Prostate gland (tissue), 2 donors: ENCODE data around the gene FBRSL1. TPM values are rescaled to one million over a fixed set of nuclear protein-coding genes. Genes with fewer than 3 reads are reported as not detected.
"Not testable (repeated sequence)": the region's sequence is repeated elsewhere in the genome, so short reads cannot be mapped to it uniquely, and the experiment has no call there.

Source experiments
- DNase-seq: peaks from one replicate; pipeline ENCODE4 v3.0.0-alpha.2; 2019; ENCODE audit warnings: low spot score
- H3K27ac ChIP-seq, 2 donors: fragments of 200-600 bp; sonication (generic); 2 replicates each; pipeline ENCODE4 v1.5.1; 2017 to 2019
- H3K27me3 ChIP-seq: fragments of 200-600 bp; sonication (generic); replicated peaks from 2 replicates; pipeline ENCODE4 v1.5.1; 2019; ENCODE audit not compliant: insufficient read depth
- H3K36me3 ChIP-seq, 2 donors: fragments of 200-600 bp; sonication (generic); 1 replicate in 1 of 2; 2 replicates in 1 of 2; pipeline versions ENCODE4 v1.5.1 to v1.8.1; 2017 to 2019
- H3K4me1 ChIP-seq: fragments of 200-600 bp; sonication (generic); replicated peaks from 2 replicates; pipeline ENCODE4 v1.5.1; 2019
- H3K4me3 ChIP-seq, 2 donors: fragments of 200-600 bp; sonication (generic); 2 replicates each; pipeline ENCODE4 v1.5.1; 2017 to 2019
- H3K9me3 ChIP-seq: fragments of 200-600 bp; sonication (generic); 2 replicates; pipeline ENCODE4 v1.5.1; 2017
- CTCF ChIP-seq, 4 experiments: fragments of 200-600 bp in 2 of 4; fragments of 450-650 bp in 2 of 4; sonication (generic) in 2 of 4; IDR thresholded peaks; 1 replicate in 3 of 4; 2 replicates in 1 of 4; pipeline ENCODE4 v1.5.1; 2016 to 2019; ENCODE audit warnings: antibody characterized with exemption in 4 of 4, mild to moderate bottlenecking in 2 of 4, moderate library complexity in 2 of 4
- POLR2A ChIP-seq: fragments of 450-650 bp; IDR thresholded peaks from one replicate; pipeline ENCODE4 v1.6.1; 2016; ENCODE audit warnings: antibody characterized with exemption, mild to moderate bottlenecking
- POLR2AphosphoS5 ChIP-seq: sonication (generic); formaldehyde crosslinking; IDR thresholded peaks from one replicate; pipeline ENCODE4 v1.6.1; 2017; ENCODE audit warnings: antibody characterized with exemption
- WGBS: methylation state at CpG from one replicate; pipeline ENCODE4 v1.1.5; 2018; 5-methylcytosine and 5-hydroxymethylcytosine counted together
- intact Hi-C: fragments of 100-400 bp; cut with DNase I; formaldehyde crosslinking; loops from one replicate; pipeline ENCODE4 v1.14.2; 2022
- total RNA-seq, 2 donors: library from RNA; depleted of rRNA; stranded (reverse); fragments of >200 nt; gene quantifications; one replicate each; pipeline ENCODE4 v1.1.0, GENCODE V29; 2016

Gene FBRSL1
- total RNA-seq = 10 to 100 TPM; 34.2 to 69.2 TPM

DNA sequence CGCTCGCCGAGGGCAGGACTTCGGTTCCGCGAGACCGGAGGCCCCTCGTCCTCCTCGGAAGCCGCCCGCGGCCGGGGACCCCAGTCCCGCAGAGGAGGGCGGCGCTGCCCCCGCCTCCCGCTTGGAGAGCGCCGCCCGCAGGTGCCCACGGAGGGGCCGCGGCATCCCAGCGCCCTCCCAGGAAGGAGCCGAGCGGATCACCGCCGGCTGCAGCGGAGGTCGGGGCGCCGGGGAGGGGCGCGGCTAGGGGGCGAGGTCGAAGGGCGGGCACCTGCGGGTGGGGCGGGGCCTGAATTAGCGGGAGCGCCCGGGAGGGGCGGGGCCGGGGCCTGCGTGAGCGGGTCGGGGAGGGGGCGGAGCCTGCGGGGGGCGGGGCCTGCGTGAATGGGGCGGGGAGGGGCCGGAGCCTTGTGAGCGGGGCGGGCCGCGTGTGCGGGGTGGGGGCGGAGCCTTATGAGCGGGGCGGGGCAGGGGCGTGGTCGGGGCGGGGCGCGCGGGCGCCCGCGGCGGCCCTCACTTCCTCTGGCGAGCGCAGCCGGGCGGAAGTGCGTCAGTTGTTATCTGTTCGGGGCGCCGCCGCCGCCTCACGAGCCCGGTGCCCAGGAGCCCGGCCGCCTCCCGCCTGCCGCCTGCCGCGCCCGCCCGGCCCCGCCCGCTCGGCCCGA, at the start of gene FBRSL1:
FBRSL1 (plus strand) TSS at position 550 of the 665 bp plus-strand sequence.
- H3K27ac ChIP-seq = peak within 1 kb of the TSS; percentile 76 to 85
- H3K4me3 ChIP-seq = peak within 1 kb of the TSS; percentile 62 to 78
- peaks cover 26% of the 10 kb centered on the region for H3K4me1 ChIP-seq
- H3K27me3 ChIP-seq = no peaks in the 10 kb centered on the region
- TF ChIP-seq CTCF (IDR thresholded peaks at IDR 0.05) (no peak), POLR2AphosphoS5 (peak; percentile 51), POLR2A (peak; percentile 9)
- H3K9me3 ChIP-seq = no peaks in the 10 kb centered on the region
- intact Hi-C loops = no loop called here
- no peaks in the 10 kb centered on the region for H3K36me3 ChIP-seq
- DNase-seq = peak; percentile 89
- 0% methylated on average over 11 of the region's 96 CpGs for WGBS

DNA sequence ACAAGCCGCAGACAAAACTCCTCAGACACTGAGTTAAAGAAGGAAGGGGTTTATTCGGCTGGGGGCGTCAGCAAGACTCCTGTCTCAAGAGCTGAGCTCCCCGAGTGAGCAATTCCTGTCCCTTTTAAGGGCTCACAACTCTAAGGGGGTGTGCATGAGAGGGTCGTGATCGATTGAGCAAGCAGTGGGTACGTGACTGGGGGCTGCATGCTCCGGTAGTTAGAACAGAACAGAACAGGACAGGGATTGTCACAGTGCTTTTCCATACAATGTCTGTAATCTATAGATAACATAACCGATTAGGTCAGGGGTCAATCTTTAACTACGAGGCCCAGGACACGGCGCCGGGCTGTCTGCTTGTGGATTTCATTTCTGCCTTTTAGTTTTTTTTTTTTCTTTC, 49.5 kb upstream of the FBRSL1 start:
- H3K4me1 ChIP-seq, H3K27me3 ChIP-seq, DNase-seq, H3K9me3 ChIP-seq, H3K4me3 ChIP-seq, H3K36me3 ChIP-seq, H3K27ac ChIP-seq, intact Hi-C loops: not testable (repeated sequence)
- 80% methylated on average over 13 of the region's 13 CpGs for WGBS

DNA sequence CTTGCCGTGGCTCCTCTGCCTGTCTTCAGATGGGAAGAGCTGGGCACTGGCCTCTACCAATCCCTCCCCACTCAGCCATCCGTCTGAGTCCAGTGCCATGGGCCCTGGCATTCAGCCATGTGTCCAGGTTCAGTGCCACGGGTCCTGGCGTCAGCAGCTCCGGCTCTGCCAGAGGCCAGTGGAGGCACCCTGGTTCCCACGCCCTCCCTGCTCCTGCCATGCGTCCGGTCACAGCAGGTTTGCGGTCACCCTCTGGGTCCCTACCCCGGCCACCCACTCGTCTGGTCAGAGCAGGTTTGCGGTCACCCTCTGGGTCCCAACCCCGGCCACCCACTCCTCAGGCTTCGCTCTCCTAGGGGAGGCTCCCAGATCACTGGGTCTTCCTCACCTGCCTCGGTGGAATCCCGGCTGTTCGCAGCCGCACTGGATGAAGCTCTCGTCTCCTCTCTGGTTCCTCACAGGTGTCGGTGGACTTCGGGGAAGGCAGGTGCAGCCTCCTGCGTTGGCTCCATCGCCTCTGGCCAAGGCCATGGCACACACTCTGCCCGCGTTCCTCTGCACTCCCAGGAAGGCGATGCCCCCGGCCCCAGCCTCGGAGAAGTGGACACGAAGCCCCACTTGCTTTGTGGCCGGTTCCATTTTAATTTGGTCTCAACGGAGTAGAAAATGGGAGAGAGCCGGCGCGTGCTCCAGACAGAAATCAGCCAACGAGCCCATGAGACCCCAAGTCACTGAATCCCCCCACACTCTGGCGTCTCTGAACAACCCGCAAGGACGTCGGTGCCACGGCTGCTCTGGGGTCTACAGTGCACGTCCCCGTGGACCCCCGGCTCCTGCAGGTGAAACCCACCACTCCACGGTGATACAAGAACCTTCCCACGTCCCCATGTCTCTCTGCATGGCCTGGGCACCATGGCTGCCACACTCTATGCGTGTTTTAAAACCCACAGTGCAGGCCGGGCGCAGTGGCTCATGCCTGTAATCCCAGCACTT, 47.8 kb upstream of the FBRSL1 start:
- no peak for DNase-seq
- H3K27ac ChIP-seq = no peak overlapping the region
- no peaks in the 10 kb centered on the region for H3K4me1 ChIP-seq
- no peaks in the 10 kb centered on the region for H3K27me3 ChIP-seq
- H3K4me3 ChIP-seq = no peak overlapping the region
- no peaks in the 10 kb centered on the region for H3K36me3 ChIP-seq
- intact Hi-C loops = no loop called here
- WGBS = 94% methylated on average over 46 of the region's 48 CpGs
- TF ChIP-seq CTCF (IDR thresholded peaks at IDR 0.05) (no peak), POLR2A (no peak), POLR2AphosphoS5 (no peak)
- no peaks in the 10 kb centered on the region for H3K9me3 ChIP-seq

DNA sequence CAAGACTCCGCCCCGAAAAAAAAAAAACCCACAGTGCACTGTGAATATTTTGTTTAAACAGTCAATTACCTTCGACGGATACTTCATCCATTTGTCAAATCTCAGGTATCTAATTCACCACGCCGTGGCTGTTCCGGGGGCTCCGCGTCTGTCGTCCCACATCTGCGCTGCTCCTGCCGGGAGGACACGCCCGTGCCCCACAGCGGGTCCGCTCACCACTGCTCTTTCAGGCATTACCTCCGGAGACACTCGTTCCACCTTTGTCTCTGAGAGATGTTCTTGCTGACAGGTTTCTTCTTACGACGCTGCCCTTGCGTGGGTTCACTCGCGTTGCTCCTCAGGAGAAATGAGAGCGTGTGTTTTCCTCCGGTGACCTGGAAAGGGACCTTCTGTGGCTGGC, 46.9 kb upstream of the FBRSL1 start:
- H3K4me3 ChIP-seq = no peak overlapping the region
- H3K27ac ChIP-seq = no peak overlapping the region
- no peak for DNase-seq
- 93% methylated on average over 25 of the region's 25 CpGs for WGBS
- TF ChIP-seq POLR2AphosphoS5 (no peak), POLR2A (no peak), CTCF (IDR thresholded peaks at IDR 0.05) (no peak)
- H3K27me3 ChIP-seq = no peaks in the 10 kb centered on the region
- no peaks in the 10 kb centered on the region for H3K4me1 ChIP-seq
- intact Hi-C loops = no loop called here
- no peaks in the 10 kb centered on the region for H3K36me3 ChIP-seq
- no peaks in the 10 kb centered on the region for H3K9me3 ChIP-seq

GRCh38 chr12:132444283-132444682, 45.7 kb upstream of the FBRSL1 start:
- no peak for TF ChIP-seq POLR2AphosphoS5
- no peak for TF ChIP-seq CTCF (IDR thresholded peaks at IDR 0.05)
- no peak for TF ChIP-seq POLR2A
- intact Hi-C loops = no loop called here
- WGBS = 92% methylated on average over 18 of the region's 18 CpGs
- H3K4me3 ChIP-seq = no peak overlapping the region
- no peak overlapping the region for H3K27ac ChIP-seq
- H3K36me3 ChIP-seq = no peaks in the 10 kb centered on the region
- H3K9me3 ChIP-seq = no peaks in the 10 kb centered on the region
- DNase-seq = no peak
- H3K27me3 ChIP-seq = no peaks in the 10 kb centered on the region
- H3K4me1 ChIP-seq = no peaks in the 10 kb centered on the region
